ENCODE data around the gene C1orf87. TPM values are rescaled to one million over a fixed set of nuclear protein-coding genes. Genes with fewer than 3 reads are reported as not detected.

The C1orf87 gene
- total and polyA plus RNA-seq, 7 donors, result not detected

GRCh38 chr1:60035921-60036320 is 37.6 kb downstream of the C1orf87 start:
- no peaks in the 10 kb centered on the region for H3K9me3 ChIP-seq
- H3K4me3 ChIP-seq, result no peak overlapping the region
- H3K4me1 ChIP-seq, result no peaks in the 10 kb centered on the region
- no peak for DNase-seq
- no peak for TF ChIP-seq CTCF (IDR thresholded peaks at IDR 0.05)
- no peak for ATAC-seq
- intact Hi-C loops (cut with DNase I), result no loop called here
- no peak overlapping the region for H3K27ac ChIP-seq
- no peaks in the 10 kb centered on the region for H3K27me3 ChIP-seq (ENCODE audit: insufficient read depth in 3 of 3, low read length in 2 of 3)
- no peaks in the 10 kb centered on the region for H3K36me3 ChIP-seq (ENCODE audit: insufficient read depth in 1 of 2, low read depth in 1 of 2)
- WGBS, 3 donors, result 45 to 97% (median 71%) methylated on average over 2 of the region's 2 CpGs

DNA sequence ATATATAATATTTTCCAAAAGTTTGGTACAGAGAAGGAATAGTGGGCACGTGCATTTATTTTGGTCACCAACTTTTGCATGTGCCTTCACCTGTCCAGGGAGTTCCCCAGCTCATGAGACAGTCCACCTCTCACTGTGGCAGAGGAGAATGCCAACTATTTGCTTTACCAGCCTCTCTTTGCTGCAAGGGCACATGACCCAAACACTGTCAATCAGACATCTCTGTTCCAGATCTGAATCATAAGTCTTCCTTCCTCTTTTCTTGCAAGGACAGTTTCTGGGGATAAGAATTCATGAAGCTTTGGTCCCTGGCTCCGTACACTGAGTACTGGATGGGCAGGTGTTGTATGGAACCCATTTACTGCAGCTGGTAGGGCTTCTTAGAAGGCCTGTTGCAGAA is 38.6 kb downstream of the C1orf87 start:
- WGBS, 3 donors, result 83 to 92% (median 87%) methylated on average over 2 of the region's 2 CpGs
- intact Hi-C loops (cut with DNase I), result no loop called here
- Histone ChIP-seq H3K27me3 (ENCODE audit: insufficient read depth in 3 of 3, low read length in 2 of 3) (no peaks in the 10 kb centered on the region), H3K36me3 (ENCODE audit: insufficient read depth in 1 of 2, low read depth in 1 of 2) (no peaks in the 10 kb centered on the region), H3K27ac (no peak overlapping the region), H3K4me3 (no peak overlapping the region), H3K9me3 (no peaks in the 10 kb centered on the region), H3K4me1 (no peaks in the 10 kb centered on the region)
- DNase-seq (no peak), ATAC-seq (no peak)
- TF ChIP-seq CTCF (IDR thresholded peaks at IDR 0.05), result no peak

GRCh38 chr1:60033066-60033465 is 40.5 kb downstream of the C1orf87 start:
- Histone ChIP-seq H3K27me3 (ENCODE audit: insufficient read depth in 3 of 3, low read length in 2 of 3) (no peaks in the 10 kb centered on the region), H3K4me3 (no peak overlapping the region), H3K9me3 (no peaks in the 10 kb centered on the region), H3K36me3 (ENCODE audit: insufficient read depth in 1 of 2, low read depth in 1 of 2) (no peaks in the 10 kb centered on the region), H3K4me1 (no peaks in the 10 kb centered on the region), H3K27ac (no peak overlapping the region)
- ATAC-seq (no peak), DNase-seq (no peak)
- intact Hi-C loops (cut with DNase I), result no loop called here
- whole genome bisulfite sequencing, 3 donors, result 19 to 53% (median 25%) methylated on average over 1 of the region's 1 CpG
- TF ChIP-seq CTCF (IDR thresholded peaks at IDR 0.05), result no peak

GRCh38 chr1:60031146-60031545 is 42.4 kb downstream of the C1orf87 start:
- H3K27ac ChIP-seq, result no peak overlapping the region
- intact Hi-C loops (cut with DNase I), result no loop called here
- ATAC-seq (no peak), DNase-seq (no peak)
- H3K36me3 ChIP-seq (ENCODE audit: insufficient read depth in 1 of 2, low read depth in 1 of 2), result no peaks in the 10 kb centered on the region
- 36 to 50% (median 42%) methylated on average over 3 of the region's 3 CpGs for WGBS, 3 donors
- H3K27me3 ChIP-seq (ENCODE audit: insufficient read depth in 3 of 3, low read length in 2 of 3), result no peaks in the 10 kb centered on the region
- no peaks in the 10 kb centered on the region for H3K9me3 ChIP-seq
- no peaks in the 10 kb centered on the region for H3K4me1 ChIP-seq
- no peak for TF ChIP-seq CTCF (IDR thresholded peaks at IDR 0.05)
- H3K4me3 ChIP-seq, result no peak overlapping the region

GRCh38 chr1:60025552-60025951 is 48.0 kb downstream of the C1orf87 start:
- Histone ChIP-seq H3K36me3 (ENCODE audit: insufficient read depth in 1 of 2, low read depth in 1 of 2) (no peaks in the 10 kb centered on the region), H3K9me3 (no peaks in the 10 kb centered on the region), H3K4me3 (no peak overlapping the region), H3K27ac (no peak overlapping the region), H3K4me1 (no peaks in the 10 kb centered on the region), H3K27me3 (ENCODE audit: insufficient read depth in 3 of 3, low read length in 2 of 3) (peaks cover 0 to 3% (median 0%) of the 10 kb centered on the region in 3 donors)
- DNase-seq, result no peak
- intact Hi-C loops (cut with DNase I), result no loop called here
- no peak for ATAC-seq
- TF ChIP-seq CTCF (IDR thresholded peaks at IDR 0.05), result no peak

Measured in psoas muscle (tissue), 8 donors.